Ascending aorta (tissue), 2 donors: ENCODE results near the gene PTPRG. TPM values are rescaled to one million over a fixed set of nuclear protein-coding genes. Genes with fewer than 3 reads are reported as not detected.
"Not testable (repeated sequence)": the region's sequence is repeated elsewhere in the genome, so short reads cannot be mapped to it uniquely, and the experiment has no call there.

Experiments used
- DNase-seq, 2 donors: peaks; one replicate each; pipeline ENCODE4 v3.0.0-alpha.2; 2019; ENCODE audit warnings: low spot score in 2 of 2
- H3K27ac ChIP-seq, 2 donors: fragments of 200-600 bp; sonication (generic); one replicate each; pipeline ENCODE4 v1.5.1; 2016 to 2017; ENCODE audit warnings: mild to moderate bottlenecking in 1 of 2
- H3K27me3 ChIP-seq: fragments of 200-600 bp; sonication (generic); one replicate; pipeline ENCODE4 v1.5.1; 2017
- H3K36me3 ChIP-seq, 2 donors: fragments of 200-600 bp; sonication (generic); one replicate each; pipeline ENCODE4 v1.5.1; 2016
- H3K4me1 ChIP-seq, 2 donors: fragments of 200-600 bp; sonication (generic); one replicate each; pipeline ENCODE4 v1.5.1; 2016 to 2017; ENCODE audit warnings: mild to moderate bottlenecking in 1 of 2
- H3K4me3 ChIP-seq, 2 donors: fragments of 200-600 bp; sonication (generic); one replicate each; pipeline ENCODE4 v1.5.1; 2016 to 2017; ENCODE audit warnings: mild to moderate bottlenecking in 1 of 2
- H3K9me3 ChIP-seq, 2 donors: fragments of 200-600 bp; sonication (generic); one replicate each; pipeline ENCODE4 v1.5.1; 2016
- CTCF ChIP-seq, 3 experiments: fragments of 200-600 bp in 2 of 3; fragments of 450-650 bp in 1 of 3; sonication (generic) in 2 of 3; IDR thresholded peaks; one replicate each; pipeline ENCODE4 v1.5.1; 2016 to 2019; ENCODE audit warnings: antibody characterized with exemption in 3 of 3, mild to moderate bottlenecking in 1 of 3, moderate library complexity in 1 of 3
- intact Hi-C: fragments of 100-400 bp; cut with DNase I; formaldehyde crosslinking; loops from one replicate; pipeline ENCODE4 v1.15.1; 2023
- total RNA-seq: library from RNA; depleted of rRNA; stranded (reverse); fragments of >200 nt; gene quantifications from one replicate; pipeline ENCODE4 v1.1.0, GENCODE V29; 2016

PTPRG gene
- total RNA-seq, 1 donor from 2014 or later = 129 TPM

- Histone ChIP-seq H3K36me3 (no peaks in the 10 kb centered on the region), H3K4me1 (peaks cover 16 to 51% of the 10 kb centered on the region in 2 donors), H3K4me3 (no peak overlapping the region), H3K27ac (no peak overlapping the region), H3K9me3 (no peaks in the 10 kb centered on the region), H3K27me3 (no peaks in the 10 kb centered on the region)
- TF ChIP-seq CTCF (IDR thresholded peaks at IDR 0.05) = no peak
- no peak for DNase-seq
- intact Hi-C loops = no loop called here
Observed at GRCh38 chr3:61812517-61812916, 251.1 kb downstream of the PTPRG start.

- intact Hi-C loops = no loop called here
- Histone ChIP-seq H3K9me3 (no peaks in the 10 kb centered on the region), H3K27me3 (no peaks in the 10 kb centered on the region), H3K27ac (no peak overlapping the region), H3K4me3 (no peak overlapping the region), H3K4me1 (peaks cover 16 to 40% of the 10 kb centered on the region in 2 donors), H3K36me3 (no peaks in the 10 kb centered on the region)
- TF ChIP-seq CTCF (IDR thresholded peaks at IDR 0.05) = no peak
- no peak for DNase-seq
Observed at GRCh38 chr3:61813636-61814035, 252.3 kb downstream of the PTPRG start.

GRCh38 chr3:61814674-61815073 is 253.3 kb downstream of the PTPRG start:
- intact Hi-C loops = no loop called here
- no peak overlapping the region for H3K27ac ChIP-seq
- DNase-seq = no peak
- no peak for TF ChIP-seq CTCF (IDR thresholded peaks at IDR 0.05)
- no peaks in the 10 kb centered on the region for H3K36me3 ChIP-seq
- no peaks in the 10 kb centered on the region for H3K27me3 ChIP-seq
- H3K4me1 ChIP-seq = peaks cover 14 to 31% of the 10 kb centered on the region in 2 donors
- H3K4me3 ChIP-seq = no peak overlapping the region
- H3K9me3 ChIP-seq = no peaks in the 10 kb centered on the region

GRCh38 chr3:61816304-61816703 is 254.9 kb downstream of the PTPRG start:
- H3K27me3 ChIP-seq, intact Hi-C loops, H3K9me3 ChIP-seq: not testable (repeated sequence)

GRCh38 chr3:61819861-61820260 is 258.5 kb downstream of the PTPRG start:
- Histone ChIP-seq H3K4me1 (peaks cover 5 to 21% of the 10 kb centered on the region in 2 donors), H3K27me3 (no peaks in the 10 kb centered on the region), H3K36me3 (no peaks in the 10 kb centered on the region), H3K4me3 (no peak overlapping the region), H3K27ac (peak overlapping the region; percentile 29 to 80), H3K9me3 (no peaks in the 10 kb centered on the region)
- intact Hi-C loops = loop anchor here (5.0 kb wide), 1 partner anchor 258 kb away; the partner anchor contains the start of gene PTPRG
- DNase-seq = no peak
- no peak for TF ChIP-seq CTCF (IDR thresholded peaks at IDR 0.05)

More at GRCh38 chr3:61816304-61816703, 254.9 kb downstream of the PTPRG start:
- H3K4me1 ChIP-seq = peaks cover 9 to 29% of the 10 kb centered on the region in 2 donors
- H3K27ac ChIP-seq, H3K36me3 ChIP-seq, DNase-seq, H3K4me3 ChIP-seq: not testable (repeated sequence)

- no peak for TF ChIP-seq CTCF (IDR thresholded peaks at IDR 0.05)
- Histone ChIP-seq H3K27me3 (no peaks in the 10 kb centered on the region), H3K27ac (peak overlapping the region; percentile 76 to 80), H3K4me1 (peaks cover 5 to 21% of the 10 kb centered on the region in 2 donors), H3K4me3 (no peak overlapping the region), H3K36me3 (no peaks in the 10 kb centered on the region), H3K9me3 (no peaks in the 10 kb centered on the region)
- intact Hi-C loops = loop anchor here (5.0 kb wide), 1 partner anchor 258 kb away; the partner anchor contains the start of gene PTPRG
- DNase-seq = no peak
Observed at GRCh38 chr3:61820306-61820992, 259.1 kb downstream of the PTPRG start.
